ENCODE data around the gene HMOX1.
A peak's percentile ranks its signal among the peaks of the same experiment; 100 is the strongest.
"Not testable (repeated sequence)": the region's sequence is repeated elsewhere in the genome, so short reads cannot be mapped to it uniquely, and the experiment has no call there.

Gene HMOX1

DNA sequence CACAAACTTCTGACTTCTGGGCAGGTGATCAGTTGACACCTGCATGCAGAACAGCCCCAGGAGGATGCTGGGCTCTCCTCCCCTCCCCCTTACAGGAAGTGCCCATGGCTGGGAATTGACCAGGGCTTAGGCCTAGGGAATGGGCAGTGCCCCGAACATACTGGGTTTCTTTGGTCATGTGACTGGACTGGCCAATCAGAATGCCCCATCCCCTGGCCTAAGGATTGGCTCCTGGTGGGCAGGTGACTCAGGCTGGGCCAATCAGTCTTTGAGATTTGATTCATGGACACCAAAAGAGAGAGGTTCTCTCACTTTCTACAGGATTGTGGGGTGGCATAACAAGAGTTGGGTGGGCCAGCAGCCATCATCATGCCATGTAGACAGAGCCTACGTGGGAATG, 56.2 kb downstream of the HMOX1 start:
- DNase-seq = peak; percentile 11

DNA sequence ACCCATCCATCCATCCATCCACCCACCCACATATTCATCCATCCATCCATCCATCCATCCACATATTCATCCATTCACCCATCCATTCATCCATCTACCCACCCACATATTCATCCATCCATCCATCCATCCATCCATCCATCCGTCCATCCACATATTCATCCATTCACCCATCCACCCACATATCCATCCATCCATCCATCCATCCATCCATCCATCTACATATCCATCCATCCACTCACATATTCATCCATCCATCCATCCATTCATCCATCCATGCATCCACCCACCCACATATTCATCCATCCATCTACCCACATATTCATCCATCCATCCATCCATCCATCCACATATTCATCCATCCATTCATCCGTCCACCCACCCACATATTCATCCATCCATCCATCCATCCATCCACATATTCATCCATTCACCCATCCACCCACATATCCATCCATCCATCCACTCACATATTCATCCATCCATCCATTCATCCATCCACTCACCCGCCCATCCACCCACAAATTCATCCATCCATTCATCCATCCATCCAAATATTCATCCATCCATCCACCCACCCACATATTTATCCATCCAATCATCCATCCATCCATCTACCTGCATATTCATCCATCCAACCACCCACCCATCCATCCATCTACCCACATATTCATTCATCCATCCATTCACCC, 57.9 kb downstream of the HMOX1 start:
- DNase-seq = not testable (repeated sequence)

DNA sequence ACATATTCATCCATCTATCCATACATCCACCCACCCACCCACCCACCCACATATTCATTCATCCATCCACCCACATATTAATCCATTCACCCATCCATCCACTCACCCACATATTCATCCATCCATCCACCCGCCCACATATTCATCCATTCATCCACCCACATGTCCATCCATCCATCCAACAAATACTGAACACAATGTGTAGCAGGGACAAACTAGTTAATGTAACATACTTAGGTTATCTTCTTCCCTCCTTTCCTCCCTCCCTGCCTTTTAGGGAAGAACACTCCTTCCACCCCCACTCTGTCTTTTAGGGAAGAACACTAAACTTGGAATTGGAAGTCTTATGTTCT, 58.4 kb downstream of the HMOX1 start:
- no peak for DNase-seq

DNA sequence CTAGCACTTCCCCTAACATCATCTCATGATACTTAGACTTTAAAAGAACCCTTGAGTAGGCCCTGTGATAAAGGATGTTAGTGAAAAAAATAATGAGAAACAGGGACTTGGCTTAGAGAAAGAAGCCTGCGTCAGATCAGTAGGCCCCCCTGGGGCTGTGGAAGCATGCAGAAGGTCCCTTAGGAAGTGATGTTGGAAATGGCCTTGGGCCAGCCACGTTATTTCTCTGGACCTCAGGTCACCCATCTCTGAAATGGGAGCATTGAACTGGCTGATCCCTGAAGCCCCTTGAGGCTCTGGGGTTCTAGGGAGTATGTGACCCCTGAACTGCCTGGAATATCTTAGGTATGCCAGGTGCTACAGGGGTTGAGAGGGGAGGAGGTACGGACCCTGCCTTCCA, 59.2 kb downstream of the HMOX1 start:
- no peak for DNase-seq

DNA sequence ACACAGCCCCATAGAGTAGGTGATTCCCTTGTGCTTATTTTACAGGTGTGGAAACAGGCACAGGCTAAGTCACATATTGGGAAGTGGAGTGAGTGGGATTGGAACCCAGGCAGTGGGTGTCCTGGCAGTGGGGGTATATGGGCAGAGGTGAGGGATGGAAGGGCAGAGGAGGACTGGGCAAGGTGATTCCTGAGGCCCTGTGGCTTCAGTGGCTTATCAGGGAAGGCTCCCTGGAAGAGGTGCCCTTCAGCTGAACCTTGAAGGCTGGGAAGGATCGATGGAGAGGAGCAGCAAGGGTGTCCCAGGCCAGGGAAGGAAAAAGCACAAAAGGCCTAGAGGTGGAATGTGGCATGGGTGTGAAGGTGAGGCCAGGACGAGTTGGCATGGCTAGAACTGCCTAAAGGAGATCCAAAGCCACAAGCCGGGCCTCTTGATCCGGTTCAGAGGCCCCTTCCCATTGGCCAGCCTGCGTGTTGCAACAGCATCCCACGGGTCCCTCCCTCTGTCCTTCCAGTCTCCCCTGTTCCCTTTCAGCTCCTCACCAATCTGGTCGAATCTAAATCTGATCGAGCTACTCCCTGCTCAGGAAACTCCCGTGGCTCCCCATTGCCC, 60.7 kb downstream of the HMOX1 start:
- DNase-seq = no peak

DNA sequence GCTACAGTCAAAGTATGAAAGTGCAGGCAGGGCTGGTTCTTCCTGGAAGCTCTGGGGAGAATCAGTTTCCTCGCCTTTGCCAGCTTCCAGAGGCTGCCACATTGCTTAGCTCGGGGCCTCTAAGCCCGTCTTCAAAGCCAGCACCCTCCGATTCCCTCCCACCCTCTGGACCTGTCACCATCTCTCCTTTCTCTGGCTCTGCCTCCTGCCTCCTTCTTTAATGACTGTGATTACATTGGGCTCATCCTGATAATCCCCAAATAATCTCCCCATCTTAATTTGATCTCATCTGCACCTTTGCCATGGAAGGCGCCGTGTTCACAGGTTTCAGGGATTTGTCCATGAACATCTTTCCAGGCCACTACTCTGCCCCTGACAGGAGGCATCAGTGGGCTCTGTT, 61.6 kb downstream of the HMOX1 start:
- DNase-seq = no peak

DNA sequence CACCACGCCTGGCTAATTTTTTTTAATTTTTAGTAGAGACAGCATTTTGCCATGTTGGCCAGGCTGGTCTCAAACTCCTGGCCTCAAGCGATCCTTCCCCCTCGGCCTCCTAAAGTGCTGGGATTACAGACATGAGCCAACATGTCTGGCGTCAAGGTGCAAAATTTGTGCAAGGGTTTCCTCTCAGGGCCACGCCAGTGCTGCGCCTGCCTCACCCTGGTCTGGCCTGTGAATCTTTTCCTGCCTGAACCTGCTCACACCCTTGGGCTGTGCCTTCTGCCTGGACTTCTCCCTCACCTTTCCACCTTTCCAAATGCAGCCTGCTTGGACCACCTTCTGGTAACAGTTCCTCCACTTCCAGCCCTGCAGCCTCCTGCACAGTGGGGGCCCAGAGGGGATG, 62.4 kb downstream of the HMOX1 start:
- no peak for DNase-seq
